CD1c-positive myeloid dendritic cell (primary cell): ENCODE results near the gene LILRA1.
"Not testable (repeated sequence)": the region's sequence is repeated elsewhere in the genome, so short reads cannot be mapped to it uniquely, and the experiment has no call there.

ENCODE experiments used
- DNase-seq: peaks from one replicate; pipeline ENCODE4 v3.0.0-alpha.2; 2016; ENCODE audit errors: extremely low spot score

Gene LILRA1

DNA sequence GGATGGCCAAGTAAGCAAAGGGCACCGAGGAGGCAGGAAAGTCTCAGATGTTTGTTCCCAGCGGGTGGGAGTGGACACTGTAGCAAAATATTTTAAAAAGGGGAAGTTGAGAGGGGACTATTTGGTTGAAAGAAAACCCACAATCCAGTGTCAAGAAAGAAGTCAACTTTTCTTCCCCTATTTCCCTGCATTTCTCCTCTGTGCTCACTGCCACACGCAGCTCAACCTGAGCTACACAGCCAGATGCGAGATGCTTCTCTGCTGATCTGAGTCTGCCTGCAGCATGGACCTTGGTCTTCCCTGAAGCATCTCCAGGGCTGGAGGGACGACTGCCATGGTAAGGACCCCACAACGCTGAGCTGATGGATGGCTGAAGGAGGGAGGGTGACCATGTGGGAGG is at the start of gene LILRA1:
LILRA1 (plus strand) TSS at position 188 of the 400 bp plus-strand sequence. CDS start 613 bp downstream, outside the sequence.
- DNase-seq: peak; percentile 83

DNA sequence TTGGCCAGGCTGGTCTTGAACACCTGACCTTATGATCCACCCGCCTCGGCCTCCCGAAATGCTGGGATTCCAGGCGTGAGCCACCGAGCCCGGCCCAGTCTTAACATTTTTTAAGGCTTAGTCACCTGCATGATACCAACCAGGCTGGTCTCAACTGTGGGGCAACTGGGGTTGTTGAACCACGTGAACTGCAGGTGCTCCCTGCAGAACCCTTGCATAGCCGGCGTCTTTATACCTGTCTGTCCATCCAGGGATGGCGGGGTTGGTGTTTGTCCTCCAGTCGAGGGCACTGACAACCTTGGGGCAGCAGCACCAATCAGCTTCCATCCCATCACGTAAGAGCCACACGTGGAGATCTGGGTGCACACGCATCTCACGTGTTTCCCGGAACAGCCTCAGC is 44.6 kb upstream of the LILRA1 start:
- no peak for DNase-seq

DNA sequence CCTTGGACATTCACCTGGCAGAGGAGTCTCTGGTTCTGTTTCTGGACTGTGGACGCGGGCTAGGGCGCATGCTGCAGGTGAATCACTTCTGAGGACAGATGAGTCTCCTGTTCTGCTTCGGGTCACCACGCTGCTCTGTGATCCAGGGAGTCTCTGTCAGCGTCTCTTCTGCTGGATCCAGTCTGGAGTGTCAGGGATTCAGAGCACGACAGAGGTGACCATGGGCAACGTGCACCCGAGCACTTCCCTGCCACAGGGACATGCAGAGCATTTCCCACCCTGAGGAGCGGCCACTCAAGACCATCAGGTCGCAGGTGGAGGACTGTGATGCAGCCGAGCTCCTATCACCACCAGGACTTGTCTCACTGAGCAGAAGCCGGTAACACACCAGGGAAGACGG is 44.2 kb upstream of the LILRA1 start:
- no peak for DNase-seq

DNA sequence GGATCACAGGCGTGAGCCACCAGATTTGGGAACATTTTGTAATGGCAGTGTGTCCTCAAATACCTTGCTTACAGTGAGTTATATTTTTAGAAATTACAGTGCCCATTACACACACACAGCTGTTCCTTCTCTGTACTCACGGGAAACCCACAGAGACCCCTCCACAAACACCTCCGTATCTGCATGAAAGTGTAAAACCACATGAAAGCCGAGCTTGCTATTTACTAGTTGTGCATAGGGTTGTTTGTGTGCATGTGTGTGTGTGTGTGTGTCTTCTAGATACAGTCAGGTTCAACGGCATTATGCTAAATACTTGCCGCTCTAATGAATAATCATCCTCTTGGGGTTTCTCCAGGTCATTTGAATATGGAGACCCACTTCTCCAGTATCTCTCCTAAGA is 42.1 kb upstream of the LILRA1 start:
- DNase-seq: no peak

DNA sequence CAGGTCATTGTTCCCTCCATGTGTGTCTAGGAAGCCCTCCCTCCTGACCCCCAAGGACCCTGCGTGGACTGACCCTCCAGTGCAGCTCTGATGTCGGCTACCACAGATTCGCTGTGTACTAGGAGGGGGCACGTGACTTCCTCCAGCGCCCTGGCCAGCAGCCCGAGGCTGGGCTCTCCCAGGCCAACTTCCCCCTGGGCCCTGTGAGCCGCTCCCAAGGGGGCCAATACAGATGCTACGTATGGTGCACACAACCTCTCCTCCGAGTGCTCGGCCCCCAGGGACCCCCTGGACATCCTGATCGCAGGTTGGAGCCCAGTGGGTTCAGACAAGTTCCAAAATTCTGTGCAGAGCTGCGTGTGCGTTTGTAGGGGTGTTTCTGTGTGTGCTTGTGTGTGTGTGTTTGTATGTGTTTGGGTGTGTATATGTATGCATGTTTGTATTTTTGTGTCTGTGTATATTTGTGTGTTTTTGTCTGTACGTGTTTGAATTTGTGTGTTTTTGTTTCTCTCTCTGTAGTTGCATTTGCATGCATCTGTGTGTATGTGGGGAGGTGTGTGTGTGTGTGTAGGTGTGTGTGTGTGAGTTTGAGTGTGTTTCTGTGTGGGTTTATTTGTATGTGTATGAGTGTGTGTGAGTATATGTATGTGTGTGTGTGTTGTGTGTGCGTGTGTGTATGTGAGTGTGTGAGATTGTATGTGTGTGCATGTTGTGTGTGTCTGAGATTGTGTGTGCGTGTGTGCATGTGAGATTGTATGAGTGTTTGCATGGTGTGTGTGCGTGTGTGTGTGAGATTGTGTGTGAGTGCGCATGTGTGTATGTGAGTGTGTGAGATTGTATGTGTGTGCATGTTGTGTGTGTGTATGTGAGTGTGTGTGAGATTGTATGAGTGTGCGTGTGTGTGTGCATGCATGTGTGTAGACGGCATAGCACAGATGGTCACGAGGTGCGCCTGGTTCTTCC is 41.2 kb upstream of the LILRA1 start:
- peak; percentile 49 for DNase-seq

DNA sequence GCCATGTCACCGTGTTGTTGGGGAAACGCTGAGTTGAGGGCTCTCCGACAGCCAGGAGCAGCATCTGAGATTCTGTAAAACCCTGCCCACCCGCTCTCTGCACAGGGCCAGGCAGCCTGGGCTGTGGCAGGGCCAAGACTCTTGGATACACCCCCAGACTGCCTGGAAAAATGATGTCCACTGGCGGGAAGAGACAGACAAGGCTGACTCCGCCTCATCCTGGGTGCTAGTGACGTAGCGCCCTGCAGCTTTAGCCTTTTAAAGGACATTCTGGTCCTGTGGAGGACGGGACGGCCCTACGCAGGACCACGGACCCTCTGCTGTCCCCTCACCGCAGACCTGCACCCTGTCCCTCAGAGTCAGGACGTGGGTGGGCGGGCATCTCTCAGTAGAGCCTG is 40.5 kb upstream of the LILRA1 start:
- no peak for DNase-seq

DNA sequence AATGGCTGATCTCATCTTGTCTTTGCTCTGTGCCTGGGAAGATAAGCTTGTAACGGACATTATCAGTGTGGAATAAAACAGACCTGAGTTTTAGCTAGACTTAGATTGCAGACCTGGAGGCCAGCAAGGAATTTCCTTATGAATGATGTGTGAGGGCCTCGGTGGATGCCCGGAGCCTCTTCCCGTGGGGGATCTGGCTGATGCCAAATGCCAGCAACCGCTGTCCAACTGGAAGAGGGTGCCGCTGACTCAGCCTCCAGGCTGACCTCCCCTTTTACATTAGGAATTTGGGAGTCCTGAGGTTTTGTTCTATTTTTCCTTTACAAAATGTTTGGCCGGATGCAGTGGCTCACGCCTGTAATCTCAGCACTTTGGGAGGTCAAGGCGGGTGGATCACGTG is 39.4 kb upstream of the LILRA1 start:
- no peak for DNase-seq

DNA sequence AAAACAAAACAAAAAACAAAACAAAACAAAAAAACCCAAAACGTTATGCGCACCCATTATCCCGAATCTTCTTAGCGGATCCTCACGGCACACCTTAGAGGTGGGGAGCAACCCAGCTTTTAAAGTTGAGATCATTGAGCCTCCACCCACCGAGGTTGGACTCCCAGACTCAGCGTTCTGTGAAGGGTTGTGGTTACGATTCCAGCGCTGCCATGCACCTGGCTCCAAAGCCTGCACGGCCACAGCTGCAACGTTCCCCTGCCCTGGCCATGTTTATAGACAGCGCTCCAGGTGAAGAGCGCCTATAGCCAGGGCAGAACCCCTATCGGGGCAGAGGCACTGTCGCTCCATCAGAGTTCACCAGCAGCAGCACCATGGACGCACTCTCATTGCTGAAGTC is 38.5 kb upstream of the LILRA1 start:
- no peak for DNase-seq

DNA sequence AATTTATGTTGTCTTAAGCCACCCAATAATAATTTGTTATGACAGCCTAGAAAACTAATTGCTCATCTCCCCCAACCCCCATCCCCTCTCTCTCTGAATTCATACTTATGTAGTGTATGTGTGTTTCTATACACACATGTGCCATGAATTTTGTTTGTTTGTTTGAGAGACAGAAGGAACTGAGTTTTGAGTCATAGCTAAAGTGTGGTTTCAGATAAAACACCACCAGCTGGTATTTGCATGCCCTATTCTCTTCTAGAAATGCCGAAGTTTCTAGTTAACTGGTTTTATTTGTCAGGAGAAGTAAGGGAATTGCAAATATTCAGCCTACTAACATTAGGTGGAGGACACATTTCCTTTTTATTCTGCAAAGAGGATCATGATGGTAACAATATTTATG is 37.2 kb upstream of the LILRA1 start:
- no peak for DNase-seq

DNA sequence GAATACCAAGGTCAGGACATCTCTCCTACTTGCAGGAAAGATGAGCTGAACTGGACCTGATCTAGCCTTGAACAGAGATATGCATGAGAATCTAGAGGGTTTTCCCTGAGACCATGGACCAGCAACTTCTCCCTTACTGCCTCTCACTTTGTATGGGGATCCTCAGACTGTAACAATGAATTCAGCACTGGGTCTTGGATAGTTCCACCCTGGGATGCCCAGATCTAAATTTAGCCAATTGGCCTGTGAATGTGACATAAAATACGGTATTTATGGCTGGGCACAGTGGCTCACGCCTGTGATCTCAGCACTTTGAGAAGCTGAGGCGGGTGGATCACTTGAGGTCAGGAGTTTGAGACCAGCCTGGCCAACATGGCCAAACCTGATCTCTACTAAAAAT is 35.1 kb upstream of the LILRA1 start:
- no peak for DNase-seq

DNA sequence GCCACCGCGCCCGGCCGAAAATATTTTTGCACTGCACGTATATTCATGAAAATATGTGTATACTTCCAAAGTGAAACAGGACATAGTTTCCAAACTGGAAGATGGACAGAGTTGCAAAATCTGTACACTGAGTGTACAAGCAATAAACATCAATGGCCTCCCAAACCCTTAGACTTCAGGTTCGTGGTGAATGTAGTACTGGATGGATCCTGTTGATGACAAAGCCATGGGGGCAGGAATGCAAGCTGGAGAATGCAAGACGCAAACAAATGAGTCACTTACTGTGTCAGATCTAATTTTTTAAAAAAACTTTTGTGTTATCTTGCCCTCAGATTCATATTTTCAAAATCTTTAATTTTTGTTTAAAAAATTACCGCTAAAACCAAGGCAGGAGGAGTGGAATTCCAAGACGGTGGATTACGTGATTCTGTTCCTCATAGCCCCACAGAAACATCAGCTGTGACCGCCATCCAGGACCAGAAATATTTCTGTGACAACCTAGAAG is 32.5 kb upstream of the LILRA1 start:
- no peak for DNase-seq

DNA sequence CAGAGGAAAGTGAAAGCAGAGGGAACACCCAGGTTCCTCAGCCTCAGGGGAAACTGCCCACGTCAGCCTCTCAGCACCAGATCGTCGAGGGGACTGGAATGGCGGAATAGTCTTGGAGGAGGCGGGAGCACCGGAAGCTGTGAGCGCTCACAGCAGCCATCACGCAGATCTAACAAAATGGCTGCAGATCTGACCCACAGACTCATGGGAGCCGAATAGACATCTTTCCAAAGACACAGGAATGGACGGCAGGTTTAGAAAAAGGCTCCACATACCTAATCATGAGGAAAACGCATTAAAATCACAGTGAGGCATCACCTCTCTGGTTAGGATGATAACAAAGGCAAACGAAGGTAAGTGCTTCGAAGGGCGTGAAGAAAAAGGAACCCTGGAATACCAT is 31.6 kb upstream of the LILRA1 start:
- DNase-seq: no peak

DNA sequence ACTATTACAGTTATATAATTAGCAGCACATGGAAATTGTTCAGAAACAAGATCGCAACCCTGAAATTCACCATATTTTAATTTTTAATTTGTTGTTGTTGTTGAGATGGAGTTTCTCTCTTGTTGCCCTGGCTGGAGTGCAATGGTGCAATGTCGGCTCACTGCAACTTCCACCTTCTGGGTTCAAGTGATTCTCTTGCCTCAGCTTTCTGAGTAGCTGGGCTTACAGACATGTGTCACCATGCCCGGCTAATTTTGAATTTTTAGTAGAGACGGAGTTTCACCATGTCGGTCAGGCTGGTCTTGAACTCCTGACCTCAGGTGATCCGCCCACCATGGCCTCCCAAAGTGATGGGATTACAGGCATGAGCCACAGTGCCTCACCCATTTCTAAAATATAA is 30.2 kb upstream of the LILRA1 start:
- DNase-seq: not testable (repeated sequence)

DNA sequence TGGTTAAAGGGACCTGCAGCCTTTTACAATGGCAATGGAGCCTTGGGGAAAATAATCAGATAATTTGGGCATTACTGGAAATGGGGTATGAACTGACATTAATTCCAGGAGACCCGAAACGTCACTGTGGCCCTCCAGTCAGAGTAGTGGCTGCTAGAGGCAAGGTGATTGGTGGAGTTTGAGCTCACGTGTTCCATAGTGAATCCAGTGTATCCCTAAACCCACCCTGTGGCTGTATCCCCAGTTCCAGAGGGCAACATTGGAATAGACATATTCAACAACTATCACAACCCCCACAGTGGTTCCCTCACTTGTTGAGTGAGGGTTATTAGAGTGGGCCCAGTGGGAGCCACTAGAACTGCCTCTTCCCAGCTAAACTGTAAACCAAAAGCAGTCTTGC is 23.1 kb upstream of the LILRA1 start:
- DNase-seq: no peak

DNA sequence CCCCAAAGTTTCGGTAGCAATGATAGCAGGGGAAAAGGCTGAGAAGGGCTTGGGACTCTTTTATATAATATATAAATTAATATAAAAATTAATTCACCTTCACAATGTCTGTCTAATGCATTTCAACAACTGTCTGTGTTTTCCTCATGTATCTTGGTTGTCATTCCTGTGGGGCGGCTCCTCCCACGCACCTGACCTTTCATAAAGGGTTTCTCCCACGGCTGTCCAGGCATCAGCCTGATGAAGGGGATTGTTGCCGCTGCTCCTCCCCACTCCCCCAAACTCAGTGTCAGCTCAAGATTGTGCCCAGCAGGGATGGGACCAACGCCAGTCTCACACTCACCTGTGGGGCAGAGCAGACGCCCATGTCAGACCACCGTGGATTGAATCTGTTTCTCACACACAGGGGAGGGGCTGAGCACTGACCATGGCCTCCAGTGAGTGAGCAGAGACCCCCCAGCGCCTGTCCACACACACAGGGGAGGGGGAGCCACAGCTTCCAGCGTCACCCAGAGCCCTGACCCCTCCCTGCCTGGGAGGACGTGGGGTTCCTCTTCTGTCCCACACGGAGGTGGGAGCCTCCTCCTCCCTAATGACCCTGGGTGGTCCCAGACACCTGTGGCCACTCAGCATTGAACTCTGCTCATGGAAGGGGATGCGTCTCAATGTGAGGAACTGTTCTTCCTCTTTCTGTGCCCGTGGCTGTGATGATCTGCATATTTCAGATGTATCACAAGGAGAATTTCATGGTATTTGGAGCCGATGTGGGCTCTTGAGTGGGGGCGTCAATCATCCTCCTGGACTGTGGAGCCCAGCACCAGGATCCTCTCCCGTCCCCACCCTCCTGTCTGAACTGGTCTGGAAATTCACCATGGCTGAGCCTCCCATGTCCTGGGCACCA is 21.5 kb upstream of the LILRA1 start:
- peak; percentile 68 for DNase-seq

DNA sequence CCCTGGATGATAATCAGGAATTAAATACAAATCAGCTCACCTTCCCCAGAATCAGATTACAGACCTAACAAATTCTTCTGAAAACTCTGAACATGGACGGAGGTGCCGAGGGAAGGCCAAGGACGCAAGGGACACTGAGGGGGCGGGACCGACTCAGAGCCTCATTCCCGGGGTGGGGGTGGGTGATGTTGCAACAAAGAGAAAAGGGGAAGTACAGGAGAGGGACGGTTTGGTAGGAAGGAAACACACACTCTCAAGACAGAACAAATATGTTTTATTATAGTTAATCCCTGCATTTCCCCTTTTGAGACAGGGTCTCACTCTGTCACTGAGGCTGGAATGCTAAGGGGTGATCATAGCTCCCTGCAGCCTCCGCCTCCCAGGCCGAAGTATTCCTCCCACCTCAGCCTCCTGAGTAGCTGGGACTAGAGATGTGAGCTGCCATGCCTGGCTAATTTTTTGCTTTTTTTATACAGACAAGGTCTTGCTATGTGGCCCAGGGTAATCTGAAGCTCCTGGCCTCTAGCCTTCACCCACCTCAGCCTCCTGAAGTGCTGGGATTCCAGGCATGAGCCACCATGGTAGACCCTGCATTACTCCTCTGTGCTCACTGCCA is 20.6 kb upstream of the LILRA1 start:
- peak; percentile 95 for DNase-seq

DNA sequence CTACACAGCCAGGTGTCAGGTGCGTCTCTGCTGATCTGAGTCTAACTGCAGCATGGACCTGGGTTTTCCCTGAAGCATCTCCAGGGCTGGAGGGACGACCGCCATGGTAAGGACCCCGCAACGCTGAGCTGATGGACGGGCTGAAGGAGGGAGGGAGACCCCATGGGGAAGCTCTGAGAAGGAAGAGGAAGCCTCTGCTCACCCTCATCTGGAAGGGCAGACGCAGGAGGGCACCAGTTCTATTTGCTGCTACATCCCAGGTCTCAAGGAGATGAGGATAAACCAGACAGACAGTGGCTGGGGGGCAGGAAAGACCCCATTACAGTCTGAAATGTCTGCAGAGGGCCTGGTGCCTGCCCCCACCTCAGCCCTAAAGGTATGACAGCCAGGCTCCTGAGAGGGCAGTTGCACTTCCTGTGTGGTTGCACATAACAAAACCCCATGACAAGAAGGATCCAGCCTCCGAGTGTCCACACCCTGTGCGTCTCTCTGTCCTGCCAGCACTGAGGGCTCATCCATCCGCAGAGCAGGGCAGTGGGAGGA is 20.0 kb upstream of the LILRA1 start, which contains the start of gene LILRA2:
LILRA2 (plus strand) TSS at position 461 of the 543 bp plus-strand sequence. CDS start 89 bp downstream, outside the sequence.
- DNase-seq: peak; percentile 74

DNA sequence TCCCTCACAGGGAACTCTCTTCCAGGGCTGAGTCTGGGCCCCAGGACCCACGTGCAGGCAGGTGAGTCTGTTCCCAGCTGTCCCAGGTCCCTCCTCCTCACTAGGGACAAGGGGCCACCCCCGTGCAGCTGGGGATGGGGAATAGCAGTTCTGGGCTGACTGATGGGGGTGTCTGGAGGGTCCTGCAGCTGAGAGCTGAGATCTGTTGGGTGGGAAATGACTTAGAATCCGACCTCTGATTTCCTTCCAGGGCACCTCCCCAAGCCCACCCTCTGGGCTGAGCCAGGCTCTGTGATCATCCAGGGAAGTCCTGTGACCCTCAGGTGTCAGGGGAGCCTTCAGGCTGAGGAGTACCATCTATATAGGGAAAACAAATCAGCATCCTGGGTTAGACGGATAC is 19.4 kb upstream of the LILRA1 start:
- no peak for DNase-seq

DNA sequence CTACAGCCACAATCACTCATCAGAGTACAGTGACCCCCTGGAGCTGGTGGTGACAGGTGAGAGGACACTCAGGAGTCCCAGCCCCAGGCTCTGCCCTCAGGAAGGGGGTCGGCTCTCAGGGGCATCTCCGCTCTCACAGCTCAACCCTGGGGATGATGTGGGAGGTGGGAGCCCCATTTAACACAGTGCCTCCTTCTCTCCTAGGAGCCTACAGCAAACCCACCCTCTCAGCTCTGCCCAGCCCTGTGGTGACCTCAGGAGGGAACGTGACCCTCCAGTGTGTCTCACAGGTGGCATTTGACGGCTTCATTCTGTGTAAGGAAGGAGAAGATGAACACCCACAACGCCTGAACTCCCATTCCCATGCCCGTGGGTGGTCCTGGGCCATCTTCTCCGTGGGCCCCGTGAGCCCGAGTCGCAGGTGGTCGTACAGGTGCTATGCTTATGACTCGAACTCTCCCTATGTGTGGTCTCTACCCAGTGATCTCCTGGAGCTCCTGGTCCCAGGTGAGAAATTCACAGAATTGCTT is 18.8 kb upstream of the LILRA1 start:
- DNase-seq: no peak

DNA sequence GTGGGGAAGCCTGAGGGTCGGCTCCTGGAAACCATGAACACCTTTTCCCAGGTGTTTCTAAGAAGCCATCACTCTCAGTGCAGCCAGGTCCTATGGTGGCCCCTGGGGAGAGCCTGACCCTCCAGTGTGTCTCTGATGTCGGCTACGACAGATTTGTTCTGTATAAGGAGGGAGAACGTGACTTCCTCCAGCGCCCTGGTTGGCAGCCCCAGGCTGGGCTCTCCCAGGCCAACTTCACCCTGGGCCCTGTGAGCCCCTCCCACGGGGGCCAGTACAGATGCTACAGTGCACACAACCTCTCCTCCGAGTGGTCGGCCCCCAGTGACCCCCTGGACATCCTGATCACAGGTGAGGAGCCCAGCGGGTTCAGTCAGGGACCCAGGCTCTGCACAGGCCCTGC is 18.2 kb upstream of the LILRA1 start:
- not testable (repeated sequence) for DNase-seq

DNA sequence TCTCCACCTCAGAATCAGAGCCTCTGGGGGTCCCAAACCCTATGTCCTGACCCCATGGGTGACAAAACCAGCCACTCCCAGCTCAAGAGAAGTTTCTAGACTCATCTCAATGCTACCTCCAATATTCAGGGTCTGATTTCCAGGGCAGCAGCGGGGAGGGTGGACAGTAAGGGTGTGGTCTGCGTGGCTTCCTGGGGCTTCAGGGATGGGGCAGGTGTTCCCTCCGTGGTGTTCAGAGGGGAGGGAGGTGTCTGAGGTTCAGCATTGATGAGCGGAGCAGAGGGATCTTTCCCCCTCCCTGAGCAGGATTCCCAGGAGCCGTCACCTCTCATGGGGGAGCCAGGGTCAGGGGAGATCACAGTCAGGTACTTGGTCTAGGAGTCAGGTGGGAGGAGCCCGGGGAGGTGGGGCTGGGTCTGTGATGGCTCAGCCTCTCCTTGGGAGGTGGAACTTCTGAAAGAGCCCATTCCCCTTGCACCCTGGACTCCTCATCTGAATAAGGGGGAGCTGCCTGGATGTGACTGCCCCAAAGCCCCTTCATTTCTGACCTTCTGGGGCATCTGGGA is 16.9 kb upstream of the LILRA1 start:
- DNase-seq: no peak
